GM23248 (cell line): ENCODE measurements around the gene L3MBTL4. TPM values are rescaled to one million over a fixed set of nuclear protein-coding genes. Genes with fewer than 3 reads are reported as not detected.
"Not testable (repeated sequence)": the region's sequence is repeated elsewhere in the genome, so short reads cannot be mapped to it uniquely, and the experiment has no call there.

Experiments used
- DNase-seq: peaks from one replicate; pipeline ENCODE4 v3.0.0-alpha.2; 2015
- H2AFZ ChIP-seq: fragments of 200-600 bp; sonication (generic); 2 replicates; pipeline ENCODE4 v1.6.1; 2016; ENCODE audit warnings: antibody characterized with exemption
- H3F3A ChIP-seq: fragments of 200-600 bp; sonication (generic); 2 replicates; pipeline ENCODE4 v1.6.1; 2016; ENCODE audit warnings: mild to moderate bottlenecking, antibody characterized with exemption, mixed run types; ENCODE audit not compliant: insufficient read depth
- H3K27ac ChIP-seq: fragments of 200-600 bp; sonication (generic); 2 replicates; pipeline ENCODE4 v1.5.1; 2016; ENCODE audit warnings: mild to moderate bottlenecking
- H3K27me3 ChIP-seq: fragments of 200-600 bp; sonication (generic); replicated peaks from 2 replicates; pipeline ENCODE4 v1.6.1; 2016; ENCODE audit warnings: mild to moderate bottlenecking; ENCODE audit not compliant: insufficient read depth
- H3K36me3 ChIP-seq: fragments of 200-600 bp; sonication (generic); 2 replicates; pipeline ENCODE4 v1.6.1; 2016; ENCODE audit warnings: low read depth, mild to moderate bottlenecking
- H3K4me1 ChIP-seq: fragments of 200-600 bp; sonication (generic); 2 replicates; pipeline ENCODE4 v1.6.1; 2016; ENCODE audit warnings: mild to moderate bottlenecking; ENCODE audit not compliant: insufficient read depth
- H3K4me2 ChIP-seq: fragments of 200-600 bp; sonication (generic); one replicate; pipeline ENCODE4 v1.6.1; 2016; ENCODE audit warnings: mild to moderate bottlenecking; ENCODE audit not compliant: unreplicated experiment
- H3K4me3 ChIP-seq: fragments of 200-600 bp; sonication (generic); 2 replicates; pipeline ENCODE4 v1.5.1; 2016; ENCODE audit warnings: mild to moderate bottlenecking
- H3K79me2 ChIP-seq: fragments of 200-600 bp; sonication (generic); 2 replicates; pipeline ENCODE4 v1.6.1; 2016; ENCODE audit warnings: mild to moderate bottlenecking; ENCODE audit not compliant: insufficient read depth
- H3K9ac ChIP-seq: fragments of 200-600 bp; sonication (generic); 2 replicates; pipeline ENCODE4 v1.6.1; 2016; ENCODE audit warnings: mild to moderate bottlenecking
- H3K9me2 ChIP-seq: fragments of 200-600 bp; sonication (generic); 2 replicates; pipeline ENCODE4 v1.6.1; 2016; ENCODE audit warnings: mixed run types, mild to moderate bottlenecking, moderate library complexity; ENCODE audit not compliant: insufficient read depth
- H3K9me3 ChIP-seq: fragments of 200-600 bp; sonication (generic); one replicate; pipeline ENCODE4 v1.6.1; 2017; ENCODE audit warnings: low read depth
- H4K20me1 ChIP-seq: fragments of 200-600 bp; sonication (generic); 2 replicates; pipeline ENCODE4 v1.6.0; 2016; ENCODE audit not compliant: insufficient read depth
- EZH2 ChIP-seq: fragments of 200-600 bp; sonication (generic); IDR thresholded peaks from 2 replicates; pipeline ENCODE4 v1.6.1; 2018; ENCODE audit warnings: antibody characterized with exemption, mild to moderate bottlenecking; ENCODE audit not compliant: insufficient read depth, poor library complexity, severe bottlenecking
- EZH2phosphoT487 ChIP-seq: fragments of 200-600 bp; sonication (generic); IDR thresholded peaks from 2 replicates; pipeline ENCODE4 v1.6.1; 2018; ENCODE audit warnings: antibody characterized with exemption, moderate library complexity, mild to moderate bottlenecking, low read depth; ENCODE audit not compliant: insufficient read depth
- WGBS, 2 experiments: methylation state at CpG; one replicate each; pipeline ENCODE4 v1.1.6; 2015 to 2017; ENCODE audit warnings: low lambda C conversion rate in 2 of 2, low coverage in 1 of 2; ENCODE audit errors: missing lambda C conversion rate in 2 of 2; 5-methylcytosine and 5-hydroxymethylcytosine counted together
- in situ Hi-C: fragments of 300-500 bp; cut with MboI; formaldehyde crosslinking; loops from 2 replicates; pipeline ENCODE4 v1.15.0; 2020
- polyA plus RNA-seq: library from polyadenylated mRNA; unstranded; fragments of >200 nt; fragmentation: Nextera tagmentation; extraction: Ambion mirVana; gene quantifications from 2 replicates; pipeline ENCODE4 v1.2.1, GENCODE V29; 2016
- total RNA-seq: library from RNA; depleted of rRNA; stranded (reverse); fragments of >200 nt; shearing (Covaris generic); gene quantifications from 2 replicates; pipeline ENCODE4 v1.2.3, GENCODE V29; 2014

L3MBTL4 gene
- total and polyA plus RNA-seq, 2 experiments from 2014 or later: not detected

GRCh38 chr18:6200204-6200774 lies 214.4 kb downstream of the L3MBTL4 start:
- TF ChIP-seq EZH2 (no peak), EZH2phosphoT487 (no peak)
- no peak for DNase-seq
- no peak overlapping the region for H3K27ac ChIP-seq
- no peaks in the 10 kb centered on the region; the same call in 1 of the 2 replicates for H3F3A ChIP-seq
- H3K79me2 ChIP-seq: no peaks in the 10 kb centered on the region
- no peak overlapping the region for H2AFZ ChIP-seq
- H3K36me3 ChIP-seq: no peaks in the 10 kb centered on the region
- no peak overlapping the region for H3K4me3 ChIP-seq
- in situ Hi-C loops: no loop called here
- H3K4me2 ChIP-seq: no peak overlapping the region
- no peaks in the 10 kb centered on the region for H3K4me1 ChIP-seq
- H4K20me1 ChIP-seq: no peaks in the 10 kb centered on the region
- no peaks in the 10 kb centered on the region for H3K9me3 ChIP-seq
- no peak overlapping the region for H3K9ac ChIP-seq
- H3K9me2 ChIP-seq: no peaks in the 10 kb centered on the region
- H3K27me3 ChIP-seq: no peaks in the 10 kb centered on the region
- WGBS, 2 experiments: 68 to 79% methylated on average over 4 of the region's 4 CpGs

GRCh38 chr18:6199777-6200176 lies 214.9 kb downstream of the L3MBTL4 start:
- no peaks in the 10 kb centered on the region for H3K9me2 ChIP-seq
- no peak overlapping the region for H2AFZ ChIP-seq
- H4K20me1 ChIP-seq: no peaks in the 10 kb centered on the region
- DNase-seq: no peak
- H3K27me3 ChIP-seq: no peaks in the 10 kb centered on the region
- WGBS, 2 experiments: 78 to 90% methylated on average over 1 of the region's 1 CpG
- TF ChIP-seq EZH2phosphoT487 (no peak), EZH2 (no peak)
- no peaks in the 10 kb centered on the region for H3K36me3 ChIP-seq
- no peak overlapping the region for H3K9ac ChIP-seq
- no peaks in the 10 kb centered on the region for H3K79me2 ChIP-seq
- no peaks in the 10 kb centered on the region for H3K9me3 ChIP-seq
- H3K27ac ChIP-seq: no peak overlapping the region
- H3K4me3 ChIP-seq: no peak overlapping the region
- no peaks in the 10 kb centered on the region for H3F3A ChIP-seq
- H3K4me1 ChIP-seq: no peaks in the 10 kb centered on the region
- in situ Hi-C loops: no loop called here
- H3K4me2 ChIP-seq: no peak overlapping the region

GRCh38 chr18:6198585-6198984 lies 216.1 kb downstream of the L3MBTL4 start:
- DNase-seq: no peak
- H3K4me3 ChIP-seq: no peak overlapping the region
- no peaks in the 10 kb centered on the region for H3K27me3 ChIP-seq
- no peak overlapping the region for H3K27ac ChIP-seq
- no peak overlapping the region for H3K4me2 ChIP-seq
- no peaks in the 10 kb centered on the region for H3K36me3 ChIP-seq
- H3K9me3 ChIP-seq: no peaks in the 10 kb centered on the region
- no peaks in the 10 kb centered on the region for H3F3A ChIP-seq
- H2AFZ ChIP-seq: no peak overlapping the region
- no peaks in the 10 kb centered on the region for H3K4me1 ChIP-seq
- H3K79me2 ChIP-seq: no peaks in the 10 kb centered on the region
- no peak overlapping the region for H3K9ac ChIP-seq
- H3K9me2 ChIP-seq: no peaks in the 10 kb centered on the region
- TF ChIP-seq EZH2 (no peak), EZH2phosphoT487 (no peak)
- in situ Hi-C loops: no loop called here
- 51 to 71% methylated on average over 1 of the region's 1 CpG for WGBS, 2 experiments
- no peaks in the 10 kb centered on the region for H4K20me1 ChIP-seq

GRCh38 chr18:6194640-6195039 lies 220.1 kb downstream of the L3MBTL4 start:
- no peak for DNase-seq
- no peak overlapping the region for H3K4me3 ChIP-seq
- in situ Hi-C loops: no loop called here
- H2AFZ ChIP-seq: no peak overlapping the region
- no peak overlapping the region for H3K27ac ChIP-seq
- no peaks in the 10 kb centered on the region for H3K4me1 ChIP-seq
- no peak overlapping the region for H3K4me2 ChIP-seq
- H3K79me2 ChIP-seq: no peaks in the 10 kb centered on the region
- H3K36me3 ChIP-seq: no peaks in the 10 kb centered on the region
- no peaks in the 10 kb centered on the region for H3K9me2 ChIP-seq
- H3K27me3 ChIP-seq: no peaks in the 10 kb centered on the region
- no peak overlapping the region for H3K9ac ChIP-seq
- H3F3A ChIP-seq: no peaks in the 10 kb centered on the region
- WGBS, 2 experiments: 45 to 53% methylated on average over 2 of the region's 2 CpGs
- H3K9me3 ChIP-seq: no peaks in the 10 kb centered on the region
- TF ChIP-seq EZH2phosphoT487: no peak
- TF ChIP-seq EZH2: no peak
- no peaks in the 10 kb centered on the region for H4K20me1 ChIP-seq

- H3K4me2 ChIP-seq, H3K27me3 ChIP-seq, in situ Hi-C loops, H3K9me3 ChIP-seq, H3K36me3 ChIP-seq, H3K79me2 ChIP-seq, H4K20me1 ChIP-seq, H3K27ac ChIP-seq, DNase-seq, H3K9ac ChIP-seq, H3K4me3 ChIP-seq, H3K9me2 ChIP-seq, H3F3A ChIP-seq, H3K4me1 ChIP-seq, H2AFZ ChIP-seq: not testable (repeated sequence)
- WGBS, 2 experiments: 64 to 70% methylated on average over 3 of the region's 3 CpGs
These were observed 228.9 kb downstream of the L3MBTL4 start for GRCh38 chr18:6185782-6186181.
